Measurements from ENCODE around the gene CLNK.

GRCh38 chr4:10730019-10730418 is 45.5 kb upstream of the CLNK start:
- no peak for TF ChIP-seq CTCF (IDR thresholded peaks at IDR 0.05; ENCODE audit: poor library complexity)
- no peak for TF ChIP-seq EZH2 (IDR thresholded peaks at IDR 0.05; ENCODE audit: borderline replicate concordance)
